Natural killer cell (primary cell): ENCODE data around the gene CD276. TPM values are rescaled to one million over a fixed set of nuclear protein-coding genes. Genes with fewer than 3 reads are reported as not detected.

ENCODE experiments used
- ATAC-seq, 3 donors: fragments of 150-1000 bp in 2 of 3; fragments of 200-7000 bp in 1 of 3; cut with Tn5 transposase; 1 replicate in 1 of 3; 2 replicates in 2 of 3; pipeline ENCODE4 v1.10.0; 2021; ENCODE audit warnings: mild to moderate bottlenecking in 2 of 3, moderate library complexity in 2 of 3
- DNase-seq, 2 donors: peaks; one replicate each; pipeline versions ENCODE4 v3.0.0 to v3.0.0-alpha.2; 2013 to 2021; ENCODE audit warnings: mixed read lengths in 1 of 2
- H3K27ac ChIP-seq: one replicate; pipeline ENCODE4 v1.5.1; 2013; ENCODE audit warnings: mild to moderate bottlenecking, low read length
- H3K27me3 ChIP-seq: one replicate; pipeline ENCODE4 v1.6.1; 2013; ENCODE audit warnings: low read length; ENCODE audit not compliant: control insufficient read depth, insufficient read depth
- H3K36me3 ChIP-seq: one replicate; pipeline ENCODE4 v1.6.1; 2013; ENCODE audit warnings: low read length; ENCODE audit not compliant: control insufficient read depth, insufficient read depth
- H3K4me1 ChIP-seq: one replicate; pipeline ENCODE4 v1.6.1; 2013; ENCODE audit warnings: low read length; ENCODE audit not compliant: control insufficient read depth, insufficient read depth
- H3K4me3 ChIP-seq: one replicate; pipeline ENCODE4 v1.5.1; 2013; ENCODE audit warnings: low read length
- H3K9me3 ChIP-seq: one replicate; pipeline ENCODE4 v1.6.1; 2013; ENCODE audit warnings: low read length; ENCODE audit not compliant: control insufficient read depth, insufficient read depth
- H3K27ac Mint-ChIP-seq, 2 donors: one replicate each; pipeline ENCODE4 v1.8.0; 2022; ENCODE audit warnings: mild to moderate bottlenecking in 2 of 2, mixed read lengths in 2 of 2, moderate library complexity in 1 of 2
- H3K27me3 Mint-ChIP-seq, 2 donors: one replicate each; pipeline ENCODE4 v1.8.0; 2022; ENCODE audit warnings: low read depth in 2 of 2, mixed read lengths in 2 of 2
- H3K36me3 Mint-ChIP-seq: one replicate; pipeline ENCODE4 v1.8.0; 2022; ENCODE audit warnings: mixed read lengths
- H3K4me1 Mint-ChIP-seq, 2 donors: one replicate each; pipeline ENCODE4 v1.8.0; 2022; ENCODE audit warnings: mixed read lengths in 2 of 2
- H3K4me3 Mint-ChIP-seq: one replicate; pipeline ENCODE4 v1.8.0; 2022; ENCODE audit warnings: mild to moderate bottlenecking, moderate library complexity, mixed read lengths
- H3K9me3 Mint-ChIP-seq, 2 donors: one replicate each; pipeline ENCODE4 v1.8.0; 2022; ENCODE audit warnings: mixed read lengths in 2 of 2
- CTCF ChIP-seq: fragments of 200-600 bp; IDR thresholded peaks from one replicate; pipeline ENCODE4 v1.8.0; 2022; ENCODE audit warnings: antibody characterized with exemption
- WGBS: methylation state at CpG from one replicate; pipeline ENCODE4 v1.1.7; 2013; ENCODE audit warnings: missing lambda C conversion rate; ENCODE audit not compliant: insufficient coverage; 5-methylcytosine and 5-hydroxymethylcytosine counted together
- intact Hi-C: fragments of 100-400 bp; cut with micrococcal nuclease; formaldehyde crosslinking; loops from one replicate; pipeline ENCODE4 v1.14.2; 2022
- total RNA-seq, 4 donors: library from RNA; stranded (reverse); fragments of 120-200 nt in 1 of 4; gene quantifications; one replicate each; pipeline versions ENCODE4 v1.2.3 to v1.2.4, GENCODE V29; 2013 to 2022

CD276 gene
- total RNA-seq, 3 donors from 2014 or later (not counting 1 experiment from before 2014, with no cell fraction given) = not detected

GRCh38 chr15:73709686-73710085 is 25.5 kb downstream of the CD276 start:
- no peaks in the 10 kb centered on the region for H3K4me1 ChIP-seq
- no peaks in the 10 kb centered on the region for H3K9me3 ChIP-seq
- Mint-ChIP-seq H3K36me3 (no peaks in the 10 kb centered on the region), H3K27ac (no peak overlapping the region), H3K4me1 (peaks cover 0 to 8% of the 10 kb centered on the region in 2 donors), H3K4me3 (no peak overlapping the region), H3K27me3 (peaks cover 0 to 14% of the 10 kb centered on the region in 2 donors), H3K9me3 (no peaks in the 10 kb centered on the region)
- H3K4me3 ChIP-seq = no peak overlapping the region
- ATAC-seq = no peak
- DNase-seq = no peak
- H3K36me3 ChIP-seq = no peaks in the 10 kb centered on the region
- intact Hi-C loops = no loop called here
- no peaks in the 10 kb centered on the region for H3K27me3 ChIP-seq
- WGBS = 67% methylated on average over 4 of the region's 4 CpGs
- no peak for TF ChIP-seq CTCF
- H3K27ac ChIP-seq = no peak overlapping the region

DNA sequence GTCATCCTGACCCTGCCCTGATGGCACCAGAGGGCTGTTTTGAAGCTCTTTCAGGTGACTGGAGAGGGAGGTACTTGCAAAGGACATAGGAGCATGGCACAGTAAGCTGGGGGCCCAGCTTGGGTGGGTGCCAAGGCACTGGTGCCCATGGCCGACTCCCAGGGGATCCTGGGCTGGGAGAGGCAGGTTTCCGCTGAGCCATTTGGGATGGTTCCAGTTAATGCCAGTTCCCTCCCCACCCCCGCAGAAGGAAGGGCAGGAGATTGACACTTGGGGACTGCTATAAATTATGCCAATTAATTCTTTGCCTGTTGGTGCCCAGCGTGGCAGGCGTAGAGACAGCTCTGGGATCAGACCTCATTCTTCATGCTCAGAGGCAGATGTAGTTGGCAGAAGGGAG is 26.1 kb downstream of the CD276 start:
- H3K27ac Mint-ChIP-seq = no peak overlapping the region
- H3K4me1 Mint-ChIP-seq = peaks cover 0 to 1% of the 10 kb centered on the region in 2 donors
- no peaks in the 10 kb centered on the region for H3K36me3 ChIP-seq
- no peaks in the 10 kb centered on the region for H3K9me3 Mint-ChIP-seq
- intact Hi-C loops = no loop called here
- peaks cover 0 to 10% of the 10 kb centered on the region in 2 donors for H3K27me3 Mint-ChIP-seq
- H3K4me1 ChIP-seq = no peaks in the 10 kb centered on the region
- H3K36me3 Mint-ChIP-seq = no peaks in the 10 kb centered on the region
- H3K27me3 ChIP-seq = no peaks in the 10 kb centered on the region
- no peak overlapping the region for H3K27ac ChIP-seq
- WGBS = 79% methylated on average over 5 of the region's 5 CpGs
- ATAC-seq = no peak
- no peak overlapping the region for H3K4me3 ChIP-seq
- H3K9me3 ChIP-seq = no peaks in the 10 kb centered on the region
- no peak overlapping the region for H3K4me3 Mint-ChIP-seq
- no peak for TF ChIP-seq CTCF
- no peak for DNase-seq

- Mint-ChIP-seq H3K4me1 (no peaks in the 10 kb centered on the region), H3K9me3 (no peaks in the 10 kb centered on the region), H3K4me3 (no peak overlapping the region), H3K27ac (no peak overlapping the region), H3K36me3 (no peaks in the 10 kb centered on the region), H3K27me3 (peaks cover 0 to 10% of the 10 kb centered on the region in 2 donors)
- no peak overlapping the region for H3K4me3 ChIP-seq
- no peak overlapping the region for H3K27ac ChIP-seq
- H3K4me1 ChIP-seq = no peaks in the 10 kb centered on the region
- intact Hi-C loops = no loop called here
- 93% methylated on average over 2 of the region's 4 CpGs for WGBS
- H3K9me3 ChIP-seq = no peaks in the 10 kb centered on the region
- no peak for TF ChIP-seq CTCF
- no peaks in the 10 kb centered on the region for H3K27me3 ChIP-seq
- DNase-seq (no peak), ATAC-seq (no peak)
- H3K36me3 ChIP-seq = no peaks in the 10 kb centered on the region
Measured at GRCh38 chr15:73711526-73711925, 27.3 kb downstream of the CD276 start.

DNA sequence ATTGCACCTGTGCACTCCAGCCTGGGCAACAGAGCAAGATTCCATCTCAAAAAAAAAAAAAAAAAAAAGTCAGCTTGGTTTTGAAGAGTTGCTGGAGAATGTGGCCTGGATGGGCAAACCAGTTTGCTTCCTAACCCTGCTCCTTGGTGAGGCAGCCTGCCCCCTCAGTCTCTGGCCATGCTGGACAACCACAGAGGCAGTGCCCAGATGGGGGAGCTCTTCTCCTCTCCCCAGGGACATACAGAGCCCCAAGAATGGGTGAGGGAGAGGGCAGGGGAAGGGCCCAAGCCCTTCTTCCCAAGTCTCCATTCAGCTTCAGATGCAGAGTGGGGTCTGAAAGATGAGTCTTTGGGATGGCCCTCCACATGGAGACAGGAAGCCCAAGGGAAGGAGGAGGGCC is 27.9 kb downstream of the CD276 start:
- Histone ChIP-seq H3K4me1 (no peaks in the 10 kb centered on the region), H3K9me3 (no peaks in the 10 kb centered on the region), H3K4me3 (no peak overlapping the region), H3K27me3 (no peaks in the 10 kb centered on the region), H3K36me3 (no peaks in the 10 kb centered on the region), H3K27ac (no peak overlapping the region)
- H3K36me3 Mint-ChIP-seq = no peaks in the 10 kb centered on the region
- H3K4me3 Mint-ChIP-seq = no peak overlapping the region
- no peaks in the 10 kb centered on the region for H3K4me1 Mint-ChIP-seq
- ATAC-seq (no peak), DNase-seq (no peak)
- intact Hi-C loops = no loop called here
- H3K27ac Mint-ChIP-seq = no peak overlapping the region
- TF ChIP-seq CTCF = no peak
- H3K9me3 Mint-ChIP-seq = no peaks in the 10 kb centered on the region
- H3K27me3 Mint-ChIP-seq = peaks cover 0 to 10% of the 10 kb centered on the region in 2 donors
